ENCODE results near the gene LARGE1.

DNA sequence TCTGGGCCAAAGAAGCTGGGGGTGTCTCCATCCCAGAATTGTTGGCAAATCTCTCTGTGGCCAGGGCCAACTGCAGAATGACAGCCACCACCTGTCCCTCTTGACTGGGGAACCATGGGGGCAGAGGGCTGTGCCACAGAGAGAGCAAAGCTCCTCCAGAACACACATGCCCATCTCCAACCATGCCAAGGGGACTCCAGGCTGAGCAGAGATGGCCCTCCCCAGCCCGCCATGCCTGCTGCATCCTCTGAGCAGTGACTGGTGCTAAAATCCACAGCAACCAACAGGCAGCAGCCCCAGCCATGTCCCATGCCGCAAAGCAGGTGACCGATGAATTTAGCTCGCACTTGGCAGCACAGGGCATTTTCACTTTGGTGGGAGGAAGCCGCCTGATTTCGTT is 45.0 kb downstream of the LARGE1 start:
- TF ChIP-seq ZKSCAN5 (CRISPR knock-in tag; IDR thresholded peaks at IDR 0.05) (no peak), MNT (IDR thresholded peaks at IDR 0.05) (no peak), ZNF317 (CRISPR knock-in tag; IDR thresholded peaks at IDR 0.05) (no peak), RXRA (CRISPR knock-in tag; IDR thresholded peaks at IDR 0.05) (no peak), ZNF225 (CRISPR knock-in tag; IDR thresholded peaks at IDR 0.05) (no peak), PTBP1 (IDR thresholded peaks at IDR 0.05; ENCODE audit: low read depth, low read length, poor library complexity, severe bottlenecking) (no peak), HOXD1 (CRISPR knock-in tag; IDR thresholded peaks at IDR 0.05) (no peak), ZNF747 (CRISPR knock-in tag; IDR thresholded peaks at IDR 0.05; ENCODE audit: borderline replicate concordance) (no peak)
- TF ChIP-seq, protein P1, sequence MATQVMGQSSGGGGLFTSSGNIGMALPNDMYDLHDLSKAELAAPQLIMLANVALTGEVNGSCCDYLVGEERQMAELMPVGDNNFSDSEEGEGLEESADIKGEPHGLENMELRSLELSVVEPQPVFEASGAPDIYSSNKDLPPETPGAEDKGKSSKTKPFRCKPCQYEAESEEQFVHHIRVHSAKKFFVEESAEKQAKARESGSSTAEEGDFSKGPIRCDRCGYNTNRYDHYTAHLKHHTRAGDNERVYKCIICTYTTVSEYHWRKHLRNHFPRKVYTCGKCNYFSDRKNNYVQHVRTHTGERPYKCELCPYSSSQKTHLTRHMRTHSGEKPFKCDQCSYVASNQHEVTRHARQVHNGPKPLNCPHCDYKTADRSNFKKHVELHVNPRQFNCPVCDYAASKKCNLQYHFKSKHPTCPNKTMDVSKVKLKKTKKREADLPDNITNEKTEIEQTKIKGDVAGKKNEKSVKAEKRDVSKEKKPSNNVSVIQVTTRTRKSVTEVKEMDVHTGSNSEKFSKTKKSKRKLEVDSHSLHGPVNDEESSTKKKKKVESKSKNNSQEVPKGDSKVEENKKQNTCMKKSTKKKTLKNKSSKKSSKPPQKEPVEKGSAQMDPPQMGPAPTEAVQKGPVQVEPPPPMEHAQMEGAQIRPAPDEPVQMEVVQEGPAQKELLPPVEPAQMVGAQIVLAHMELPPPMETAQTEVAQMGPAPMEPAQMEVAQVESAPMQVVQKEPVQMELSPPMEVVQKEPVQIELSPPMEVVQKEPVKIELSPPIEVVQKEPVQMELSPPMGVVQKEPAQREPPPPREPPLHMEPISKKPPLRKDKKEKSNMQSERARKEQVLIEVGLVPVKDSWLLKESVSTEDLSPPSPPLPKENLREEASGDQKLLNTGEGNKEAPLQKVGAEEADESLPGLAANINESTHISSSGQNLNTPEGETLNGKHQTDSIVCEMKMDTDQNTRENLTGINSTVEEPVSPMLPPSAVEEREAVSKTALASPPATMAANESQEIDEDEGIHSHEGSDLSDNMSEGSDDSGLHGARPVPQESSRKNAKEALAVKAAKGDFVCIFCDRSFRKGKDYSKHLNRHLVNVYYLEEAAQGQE (IDR thresholded peaks at IDR 0.05; ENCODE audit: borderline replicate concordance in 1 of 2, low read depth in 1 of 2, low read length in 2 of 2), result no peak
- TF ChIP-seq, protein P2, sequence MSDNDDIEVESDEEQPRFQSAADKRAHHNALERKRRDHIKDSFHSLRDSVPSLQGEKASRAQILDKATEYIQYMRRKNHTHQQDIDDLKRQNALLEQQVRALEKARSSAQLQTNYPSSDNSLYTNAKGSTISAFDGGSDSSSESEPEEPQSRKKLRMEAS (IDR thresholded peaks at IDR 0.05), result no peak
- TF ChIP-seq, protein P3, sequence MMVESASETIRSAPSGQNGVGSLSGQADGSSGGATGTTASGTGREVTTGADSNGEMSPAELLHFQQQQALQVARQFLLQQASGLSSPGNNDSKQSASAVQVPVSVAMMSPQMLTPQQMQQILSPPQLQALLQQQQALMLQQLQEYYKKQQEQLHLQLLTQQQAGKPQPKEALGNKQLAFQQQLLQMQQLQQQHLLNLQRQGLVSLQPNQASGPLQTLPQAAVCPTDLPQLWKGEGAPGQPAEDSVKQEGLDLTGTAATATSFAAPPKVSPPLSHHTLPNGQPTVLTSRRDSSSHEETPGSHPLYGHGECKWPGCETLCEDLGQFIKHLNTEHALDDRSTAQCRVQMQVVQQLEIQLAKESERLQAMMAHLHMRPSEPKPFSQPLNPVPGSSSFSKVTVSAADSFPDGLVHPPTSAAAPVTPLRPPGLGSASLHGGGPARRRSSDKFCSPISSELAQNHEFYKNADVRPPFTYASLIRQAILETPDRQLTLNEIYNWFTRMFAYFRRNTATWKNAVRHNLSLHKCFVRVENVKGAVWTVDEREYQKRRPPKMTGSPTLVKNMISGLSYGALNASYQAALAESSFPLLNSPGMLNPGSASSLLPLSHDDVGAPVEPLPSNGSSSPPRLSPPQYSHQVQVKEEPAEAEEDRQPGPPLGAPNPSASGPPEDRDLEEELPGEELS (CRISPR knock-in tag; IDR thresholded peaks at IDR 0.05), result no peak
- TF ChIP-seq, protein P4, sequence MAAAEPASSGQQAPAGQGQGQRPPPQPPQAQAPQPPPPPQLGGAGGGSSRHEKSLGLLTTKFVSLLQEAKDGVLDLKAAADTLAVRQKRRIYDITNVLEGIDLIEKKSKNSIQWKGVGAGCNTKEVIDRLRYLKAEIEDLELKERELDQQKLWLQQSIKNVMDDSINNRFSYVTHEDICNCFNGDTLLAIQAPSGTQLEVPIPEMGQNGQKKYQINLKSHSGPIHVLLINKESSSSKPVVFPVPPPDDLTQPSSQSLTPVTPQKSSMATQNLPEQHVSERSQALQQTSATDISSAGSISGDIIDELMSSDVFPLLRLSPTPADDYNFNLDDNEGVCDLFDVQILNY (CRISPR knock-in tag; conservative IDR thresholded peaks at IDR 0.05), result no peak
